ENCODE measurements around the gene AP2A2.
A peak's percentile ranks its signal among the peaks of the same experiment; 100 is the strongest.

Gene AP2A2

DNA sequence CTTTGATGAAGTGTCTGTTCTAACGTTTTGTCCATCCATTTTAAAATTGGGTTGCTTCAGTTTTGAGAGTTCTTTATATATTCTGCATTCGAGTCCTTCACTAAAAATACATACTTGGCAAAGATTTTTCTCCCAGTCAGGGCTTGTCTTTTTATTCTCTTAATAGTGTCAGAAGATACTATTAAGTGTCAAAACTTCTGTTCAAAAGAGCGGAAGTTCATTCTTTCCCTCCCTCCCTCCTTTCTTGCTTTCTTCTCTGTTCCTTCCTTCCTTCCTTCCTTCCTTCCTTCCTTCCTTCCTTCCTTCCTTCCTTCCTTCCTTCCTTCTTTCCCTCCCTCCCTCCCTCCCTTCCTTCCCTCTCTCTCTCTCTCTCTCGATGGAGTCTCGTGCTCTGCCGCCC is 118.5 kb downstream of the AP2A2 start:
- no peak for DNase-seq

DNA sequence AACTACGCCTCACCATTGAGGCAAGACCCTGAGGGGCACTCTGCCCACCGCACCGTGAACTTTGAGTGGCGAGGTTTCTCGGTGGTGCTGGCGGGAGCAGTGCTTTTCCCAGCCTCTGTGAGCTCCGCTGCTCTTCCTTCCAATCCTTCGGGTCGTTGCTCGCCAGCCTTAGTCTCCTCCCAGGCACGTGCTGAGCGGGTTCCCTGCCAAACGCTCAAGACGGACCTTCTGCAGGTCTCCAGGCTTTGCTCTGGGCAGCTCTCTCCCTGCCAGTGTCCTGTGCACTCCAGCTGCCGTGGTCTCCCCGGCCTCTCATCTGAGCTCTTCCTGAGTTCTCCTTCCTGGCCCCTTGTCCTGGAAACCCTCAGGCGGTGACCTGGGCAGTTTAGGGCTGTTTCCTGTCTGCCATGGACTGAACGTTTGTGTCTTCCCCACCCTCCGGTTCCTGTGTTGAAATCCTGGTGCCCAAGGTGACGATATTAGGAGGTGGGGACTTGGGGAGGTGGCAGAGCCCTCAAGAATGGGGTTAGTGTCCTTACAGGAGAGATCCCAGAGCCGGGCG is 122.0 kb downstream of the AP2A2 start:
- no peak for DNase-seq

DNA sequence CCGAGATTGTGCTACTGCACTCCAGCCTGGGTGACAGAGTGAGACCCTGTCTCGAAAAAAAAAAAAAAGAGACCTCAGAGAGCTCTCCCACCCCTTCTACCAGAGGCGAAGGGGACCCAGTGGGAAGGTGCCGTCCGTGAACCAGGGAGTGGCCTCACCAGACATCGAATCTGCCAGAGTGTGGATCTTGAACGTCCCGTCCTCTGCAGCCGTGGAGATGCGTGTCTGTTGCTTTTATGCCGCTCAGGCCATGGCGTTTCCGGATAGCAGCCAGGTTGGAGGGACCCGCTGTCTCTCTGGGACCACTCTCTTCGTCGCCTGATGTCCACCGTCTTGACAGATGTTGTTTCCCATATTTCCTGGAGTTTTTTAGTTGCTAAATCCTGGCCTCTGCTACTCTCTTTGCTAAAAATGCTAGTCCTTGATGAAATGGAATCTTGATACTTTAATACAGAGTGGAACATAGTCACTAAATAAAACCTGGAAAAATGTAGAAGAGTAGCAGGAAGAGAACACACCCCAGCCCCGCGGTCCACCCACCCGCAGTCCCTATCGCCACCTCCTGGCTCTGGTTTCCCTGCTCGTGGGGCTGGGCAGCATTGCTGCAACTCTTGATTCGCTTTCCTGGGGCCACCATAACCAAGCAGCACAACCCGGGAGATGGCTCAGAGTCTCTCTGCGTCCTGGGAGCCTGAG is 122.9 kb downstream of the AP2A2 start:
- DNase-seq = no peak

DNA sequence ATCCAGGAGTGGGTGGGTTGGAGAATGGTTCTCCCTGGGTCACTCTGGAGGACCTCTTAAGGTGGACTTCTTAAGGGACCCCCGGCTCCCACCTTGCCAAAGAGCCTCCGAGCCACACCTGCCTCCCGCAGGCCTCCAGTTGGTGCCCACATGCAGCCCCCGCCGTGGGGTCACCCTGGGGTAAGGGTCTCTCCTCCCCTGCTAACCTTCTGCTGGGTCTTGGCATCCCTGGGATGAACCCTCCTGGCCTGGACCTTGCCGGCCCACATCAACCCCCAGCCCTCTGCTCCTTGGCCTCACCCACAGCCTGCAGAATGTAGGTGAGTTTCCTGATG is 123.4 kb downstream of the AP2A2 start:
- DNase-seq = no peak

GRCh38 chr11:1049431-1049891 is 123.8 kb downstream of the AP2A2 start:
- DNase-seq = no peak

DNA sequence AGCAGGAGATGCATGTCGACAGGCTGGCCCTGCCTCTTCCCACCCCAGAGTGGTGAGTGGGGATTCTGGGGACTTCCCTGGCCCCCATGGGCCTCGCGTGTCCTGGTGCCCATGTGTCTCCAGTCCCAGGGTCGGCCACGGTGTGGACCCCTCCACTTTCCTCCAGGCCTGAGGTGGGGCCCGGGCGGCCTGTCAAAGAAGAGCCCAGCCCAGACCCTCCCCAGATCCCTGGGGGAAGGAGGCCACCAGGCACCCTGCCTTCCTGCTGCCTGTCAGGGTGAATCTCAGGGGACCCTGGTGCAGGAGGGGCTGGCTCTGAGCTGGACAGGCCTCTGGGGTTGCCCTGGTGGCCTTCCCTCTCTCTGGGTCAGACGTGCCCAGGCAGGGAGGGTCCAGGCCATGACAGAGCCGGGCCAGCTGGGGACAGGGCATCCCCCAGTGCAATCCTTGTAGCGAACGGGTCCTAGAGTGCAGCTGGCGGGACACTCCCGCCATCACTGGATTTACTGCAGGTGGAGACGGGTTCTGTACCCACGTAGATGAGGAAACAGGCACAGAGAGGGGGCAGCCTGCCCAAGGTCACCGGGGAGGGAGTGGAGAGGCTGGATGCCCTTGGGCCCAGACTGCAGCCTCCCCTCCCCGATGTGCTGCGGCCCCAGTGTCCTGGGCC is 124.4 kb downstream of the AP2A2 start:
- DNase-seq = no peak

GRCh38 chr11:1050581-1051355 is 125.1 kb downstream of the AP2A2 start:
- peak; percentile 46 to 77 (median 62) for DNase-seq

GRCh38 chr11:1051356-1052132 is 125.9 kb downstream of the AP2A2 start:
- DNase-seq = no peak

- no peak for DNase-seq
Measured at GRCh38 chr11:1052133-1053011, 126.7 kb downstream of the AP2A2 start.

- no peak for DNase-seq
Measured at GRCh38 chr11:1053121-1053901, 127.6 kb downstream of the AP2A2 start.

DNA sequence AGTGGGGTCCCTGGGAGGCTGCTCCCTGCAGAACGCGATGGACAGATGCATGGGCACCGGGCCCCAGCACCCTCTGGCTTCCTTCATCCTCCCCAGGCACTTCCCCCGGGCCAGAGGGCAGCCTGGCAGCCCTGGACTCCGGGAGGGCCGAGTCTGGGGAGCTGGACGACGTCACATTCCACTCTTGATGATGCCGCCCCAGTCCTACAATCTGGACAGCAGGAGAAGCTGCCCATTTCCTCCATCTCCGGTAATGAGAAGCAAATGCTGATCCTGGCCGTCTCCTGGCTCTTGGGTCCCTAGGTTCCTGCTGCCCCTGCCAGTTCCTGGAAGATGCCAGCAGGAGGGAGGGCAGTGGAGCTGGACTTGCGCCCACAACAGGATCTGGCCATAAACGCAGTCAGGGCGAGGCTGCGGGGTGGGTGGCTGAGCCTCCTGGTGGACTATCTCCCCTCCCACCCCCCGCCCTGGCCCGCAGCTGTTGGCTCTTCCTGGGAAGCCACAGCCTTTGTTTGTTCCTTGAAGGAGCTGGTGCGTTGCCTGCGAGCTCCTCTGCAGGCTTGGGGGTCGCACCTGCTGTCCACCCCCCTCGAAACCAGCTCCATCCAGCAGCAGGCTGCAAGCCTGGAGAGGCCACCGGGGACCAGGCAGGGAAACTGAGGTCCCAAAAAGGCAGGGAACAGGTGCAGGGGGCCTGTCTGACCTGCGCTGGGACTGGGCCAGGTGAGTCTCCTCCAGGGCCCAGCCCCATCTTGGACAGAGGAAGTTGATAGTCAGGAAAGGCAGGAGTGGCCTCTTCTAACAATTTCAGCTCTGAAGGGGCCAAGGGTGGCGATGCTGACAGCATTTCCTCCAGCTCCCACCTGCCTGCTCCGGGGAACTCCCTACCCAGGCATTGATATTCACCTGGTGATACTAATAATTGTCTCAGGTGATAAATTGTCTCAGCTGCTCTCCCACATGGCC is 128.8 kb downstream of the AP2A2 start:
- no peak for DNase-seq

- DNase-seq = no peak
Measured at GRCh38 chr11:1055109-1055703, 129.5 kb downstream of the AP2A2 start.

- no peak for DNase-seq
Measured at GRCh38 chr11:1055990-1056771, 130.5 kb downstream of the AP2A2 start.

DNA sequence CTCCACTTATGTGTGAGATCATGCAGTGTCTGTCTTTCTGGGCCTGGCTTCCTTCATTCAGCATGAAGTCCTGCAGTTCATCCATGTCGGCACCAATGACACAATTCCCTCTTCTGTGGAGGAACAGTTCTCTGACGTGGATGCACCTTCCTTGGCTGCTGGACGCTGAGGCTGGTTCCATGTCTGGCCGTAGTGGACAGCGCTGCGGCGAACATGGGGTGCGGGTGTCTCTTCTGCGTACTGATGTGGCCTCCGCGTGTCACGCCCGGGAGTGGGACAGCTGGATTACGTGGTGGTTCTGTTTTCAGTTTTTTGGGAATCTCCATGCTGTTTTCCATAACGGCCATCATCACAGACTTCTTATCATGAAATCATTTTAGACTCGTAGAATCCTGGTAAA is 132.1 kb downstream of the AP2A2 start:
- no peak for DNase-seq

DNA sequence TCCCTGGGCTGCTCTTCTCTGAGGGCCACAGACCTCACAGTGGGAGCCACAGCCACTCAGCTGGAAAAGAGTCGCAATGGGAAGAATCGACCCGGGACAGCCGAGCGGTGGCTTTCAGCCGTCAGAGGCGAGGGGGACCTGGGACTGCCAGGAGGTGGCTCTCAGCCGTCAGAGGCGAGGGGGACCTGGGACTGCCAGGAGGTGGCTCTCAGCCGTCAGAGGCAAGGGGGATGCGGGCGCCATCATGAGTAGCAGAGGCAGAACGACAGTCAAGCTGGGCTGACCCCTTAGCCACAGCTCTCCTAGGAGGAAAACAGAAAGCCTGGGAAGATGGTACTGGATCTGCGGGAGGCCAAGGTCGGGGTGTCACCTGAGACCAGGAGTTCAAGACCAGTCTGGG is 134.1 kb downstream of the AP2A2 start:
- no peak for DNase-seq

- no peak for DNase-seq
Measured at GRCh38 chr11:1060410-1060809, 134.7 kb downstream of the AP2A2 start.

- DNase-seq = no peak
Measured at GRCh38 chr11:1060852-1061616, 135.4 kb downstream of the AP2A2 start.
